ENCODE measurements around the gene SPAG17.

Gene SPAG17

GRCh38 chr1:118013938-118014337, 171.1 kb downstream of the SPAG17 start:
- no peak for DNase-seq
- H3K36me3 ChIP-seq (ENCODE audit: control insufficient read depth, insufficient read depth, low read length), result no peaks in the 10 kb centered on the region
- no peaks in the 10 kb centered on the region for H3K9me3 ChIP-seq (ENCODE audit: control insufficient read depth, low read length)
- no peak overlapping the region for H3K27ac ChIP-seq (ENCODE audit: insufficient read depth, low read length, poor library complexity, severe bottlenecking)
- H3K4me1 ChIP-seq (ENCODE audit: control insufficient read depth, insufficient read depth, low read length, poor library complexity, severe bottlenecking), result no peaks in the 10 kb centered on the region
- H3K27me3 ChIP-seq (replicated peaks; ENCODE audit: control insufficient read depth, insufficient read depth, low read length, poor library complexity, severe bottlenecking), result peaks cover 3% of the 10 kb centered on the region
- H3K4me3 ChIP-seq (ENCODE audit: insufficient read depth, low read depth, low read length, poor library complexity, severe bottlenecking), result no peak overlapping the region

GRCh38 chr1:118013336-118013735, 171.7 kb downstream of the SPAG17 start:
- no peaks in the 10 kb centered on the region for H3K4me1 ChIP-seq (ENCODE audit: control insufficient read depth, insufficient read depth, low read length, poor library complexity, severe bottlenecking)
- no peaks in the 10 kb centered on the region for H3K36me3 ChIP-seq (ENCODE audit: control insufficient read depth, insufficient read depth, low read length)
- no peaks in the 10 kb centered on the region for H3K9me3 ChIP-seq (ENCODE audit: control insufficient read depth, low read length)
- no peak for DNase-seq
- H3K27ac ChIP-seq (ENCODE audit: insufficient read depth, low read length, poor library complexity, severe bottlenecking), result no peak overlapping the region
- peaks cover under 1% of the 10 kb centered on the region for H3K27me3 ChIP-seq (replicated peaks; ENCODE audit: control insufficient read depth, insufficient read depth, low read length, poor library complexity, severe bottlenecking)
- H3K4me3 ChIP-seq (ENCODE audit: insufficient read depth, low read depth, low read length, poor library complexity, severe bottlenecking), result no peak overlapping the region

DNA sequence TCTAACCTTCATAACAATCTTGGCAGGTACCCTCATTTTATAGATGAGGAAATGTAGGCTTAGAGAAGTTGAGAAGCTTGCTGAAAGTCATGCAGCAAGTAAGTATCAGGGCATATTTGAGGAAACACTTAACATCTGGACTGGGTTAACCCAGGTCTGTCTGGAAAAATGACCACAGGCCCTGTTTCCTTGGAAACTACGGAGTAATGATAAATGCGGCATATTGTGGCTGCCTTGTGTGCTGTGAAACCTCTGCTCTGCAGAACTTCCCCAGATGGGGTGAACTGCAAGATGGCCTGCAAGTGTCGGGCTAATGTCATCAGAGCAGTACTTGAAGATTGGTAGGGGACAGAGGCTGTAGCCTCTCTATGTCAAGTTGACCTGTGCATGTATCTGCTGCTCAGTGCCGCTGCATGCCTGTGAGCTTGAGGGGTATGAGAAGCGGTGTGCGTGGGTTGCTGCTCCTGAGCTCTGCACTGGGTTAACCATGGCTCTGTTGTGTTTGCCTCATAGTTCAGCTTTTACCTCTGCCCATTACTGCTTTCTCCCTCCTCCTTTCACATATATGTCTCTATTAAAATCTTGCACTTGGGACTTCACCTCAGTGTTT, 172.4 kb downstream of the SPAG17 start:
- DNase-seq, result no peak

GRCh38 chr1:118008011-118008410, 177.0 kb downstream of the SPAG17 start:
- Histone ChIP-seq H3K4me1 (ENCODE audit: control insufficient read depth, insufficient read depth, low read length, poor library complexity, severe bottlenecking) (no peaks in the 10 kb centered on the region), H3K27ac (ENCODE audit: insufficient read depth, low read length, poor library complexity, severe bottlenecking) (no peak overlapping the region), H3K9me3 (ENCODE audit: control insufficient read depth, low read length) (no peaks in the 10 kb centered on the region), H3K27me3 (replicated peaks; ENCODE audit: control insufficient read depth, insufficient read depth, low read length, poor library complexity, severe bottlenecking) (no peaks in the 10 kb centered on the region), H3K36me3 (ENCODE audit: control insufficient read depth, insufficient read depth, low read length) (no peaks in the 10 kb centered on the region), H3K4me3 (ENCODE audit: insufficient read depth, low read depth, low read length, poor library complexity, severe bottlenecking) (no peak overlapping the region)
- DNase-seq, result no peak

More for the DNA sequence above, 172.4 kb downstream of the SPAG17 start:
- no peaks in the 10 kb centered on the region for H3K4me1 ChIP-seq (ENCODE audit: control insufficient read depth, insufficient read depth, low read length, poor library complexity, severe bottlenecking)
- H3K4me3 ChIP-seq (ENCODE audit: insufficient read depth, low read depth, low read length, poor library complexity, severe bottlenecking), result no peak overlapping the region
- no peak overlapping the region for H3K27ac ChIP-seq (ENCODE audit: insufficient read depth, low read length, poor library complexity, severe bottlenecking)
- no peaks in the 10 kb centered on the region for H3K27me3 ChIP-seq (replicated peaks; ENCODE audit: control insufficient read depth, insufficient read depth, low read length, poor library complexity, severe bottlenecking)
- H3K9me3 ChIP-seq (ENCODE audit: control insufficient read depth, low read length), result no peaks in the 10 kb centered on the region
- H3K36me3 ChIP-seq (ENCODE audit: control insufficient read depth, insufficient read depth, low read length), result no peaks in the 10 kb centered on the region

GRCh38 chr1:118007391-118007790, 177.6 kb downstream of the SPAG17 start:
- H3K36me3 ChIP-seq (ENCODE audit: control insufficient read depth, insufficient read depth, low read length), result no peaks in the 10 kb centered on the region
- H3K4me3 ChIP-seq (ENCODE audit: insufficient read depth, low read depth, low read length, poor library complexity, severe bottlenecking), result no peak overlapping the region
- no peaks in the 10 kb centered on the region for H3K9me3 ChIP-seq (ENCODE audit: control insufficient read depth, low read length)
- H3K27ac ChIP-seq (ENCODE audit: insufficient read depth, low read length, poor library complexity, severe bottlenecking), result no peak overlapping the region
- no peak for DNase-seq
- H3K4me1 ChIP-seq (ENCODE audit: control insufficient read depth, insufficient read depth, low read length, poor library complexity, severe bottlenecking), result no peaks in the 10 kb centered on the region
- no peaks in the 10 kb centered on the region for H3K27me3 ChIP-seq (replicated peaks; ENCODE audit: control insufficient read depth, insufficient read depth, low read length, poor library complexity, severe bottlenecking)

GRCh38 chr1:118004312-118004711, 180.7 kb downstream of the SPAG17 start:
- no peaks in the 10 kb centered on the region for H3K9me3 ChIP-seq (ENCODE audit: control insufficient read depth, low read length)
- H3K27me3 ChIP-seq (replicated peaks; ENCODE audit: control insufficient read depth, insufficient read depth, low read length, poor library complexity, severe bottlenecking), result no peaks in the 10 kb centered on the region
- no peaks in the 10 kb centered on the region for H3K36me3 ChIP-seq (ENCODE audit: control insufficient read depth, insufficient read depth, low read length)
- no peak for DNase-seq
- no peaks in the 10 kb centered on the region for H3K4me1 ChIP-seq (ENCODE audit: control insufficient read depth, insufficient read depth, low read length, poor library complexity, severe bottlenecking)
- H3K4me3 ChIP-seq (ENCODE audit: insufficient read depth, low read depth, low read length, poor library complexity, severe bottlenecking), result no peak overlapping the region
- H3K27ac ChIP-seq (ENCODE audit: insufficient read depth, low read length, poor library complexity, severe bottlenecking), result no peak overlapping the region

DNA sequence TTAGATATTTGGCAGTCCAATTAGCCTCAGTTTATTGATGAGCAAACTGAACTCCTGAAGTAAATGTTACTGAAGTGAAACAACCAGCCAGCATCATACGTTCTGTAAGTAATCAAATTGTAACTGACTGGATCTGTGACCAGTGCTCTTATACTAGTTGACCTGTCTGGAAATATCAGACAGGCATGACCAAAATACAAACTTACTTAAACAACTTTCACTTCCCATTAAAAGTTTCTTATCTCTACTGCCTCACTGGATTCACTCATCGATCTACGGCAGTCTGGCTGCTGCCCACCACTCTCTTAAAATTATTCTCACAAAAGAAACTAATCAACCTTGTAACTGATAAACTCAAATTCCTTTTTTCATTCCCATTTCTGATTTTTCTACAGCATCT, 199.1 kb downstream of the SPAG17 start:
- Histone ChIP-seq H3K36me3 (ENCODE audit: control insufficient read depth, insufficient read depth, low read length) (no peaks in the 10 kb centered on the region), H3K4me1 (ENCODE audit: control insufficient read depth, insufficient read depth, low read length, poor library complexity, severe bottlenecking) (no peaks in the 10 kb centered on the region), H3K9me3 (ENCODE audit: control insufficient read depth, low read length) (no peaks in the 10 kb centered on the region), H3K4me3 (ENCODE audit: insufficient read depth, low read depth, low read length, poor library complexity, severe bottlenecking) (no peak overlapping the region), H3K27ac (ENCODE audit: insufficient read depth, low read length, poor library complexity, severe bottlenecking) (no peak overlapping the region), H3K27me3 (replicated peaks; ENCODE audit: control insufficient read depth, insufficient read depth, low read length, poor library complexity, severe bottlenecking) (peaks cover 6% of the 10 kb centered on the region)
- no peak for DNase-seq

DNA sequence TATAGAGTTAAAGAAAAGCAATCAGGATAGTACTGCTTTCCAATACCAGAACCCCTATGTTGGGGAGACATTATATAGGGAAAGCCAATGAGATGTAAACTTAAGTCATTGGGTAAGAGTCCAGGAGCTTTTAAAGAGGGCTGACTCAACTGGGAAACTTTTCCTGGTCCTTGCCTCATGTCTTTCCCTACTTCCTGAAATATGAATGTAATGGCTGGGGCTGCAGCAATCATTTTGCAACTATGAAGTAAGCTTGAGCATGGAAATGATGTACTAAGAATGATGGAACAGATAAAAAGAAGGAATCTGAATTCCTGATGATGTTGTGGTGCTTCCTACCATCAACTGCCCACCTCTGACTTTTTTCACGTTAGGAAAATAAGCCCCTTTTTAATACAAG, 199.8 kb downstream of the SPAG17 start:
- no peaks in the 10 kb centered on the region for H3K9me3 ChIP-seq (ENCODE audit: control insufficient read depth, low read length)
- H3K27me3 ChIP-seq (replicated peaks; ENCODE audit: control insufficient read depth, insufficient read depth, low read length, poor library complexity, severe bottlenecking), result peaks cover 6% of the 10 kb centered on the region
- no peak overlapping the region for H3K4me3 ChIP-seq (ENCODE audit: insufficient read depth, low read depth, low read length, poor library complexity, severe bottlenecking)
- DNase-seq, result no peak
- no peak overlapping the region for H3K27ac ChIP-seq (ENCODE audit: insufficient read depth, low read length, poor library complexity, severe bottlenecking)
- H3K36me3 ChIP-seq (ENCODE audit: control insufficient read depth, insufficient read depth, low read length), result no peaks in the 10 kb centered on the region
- no peaks in the 10 kb centered on the region for H3K4me1 ChIP-seq (ENCODE audit: control insufficient read depth, insufficient read depth, low read length, poor library complexity, severe bottlenecking)

DNA sequence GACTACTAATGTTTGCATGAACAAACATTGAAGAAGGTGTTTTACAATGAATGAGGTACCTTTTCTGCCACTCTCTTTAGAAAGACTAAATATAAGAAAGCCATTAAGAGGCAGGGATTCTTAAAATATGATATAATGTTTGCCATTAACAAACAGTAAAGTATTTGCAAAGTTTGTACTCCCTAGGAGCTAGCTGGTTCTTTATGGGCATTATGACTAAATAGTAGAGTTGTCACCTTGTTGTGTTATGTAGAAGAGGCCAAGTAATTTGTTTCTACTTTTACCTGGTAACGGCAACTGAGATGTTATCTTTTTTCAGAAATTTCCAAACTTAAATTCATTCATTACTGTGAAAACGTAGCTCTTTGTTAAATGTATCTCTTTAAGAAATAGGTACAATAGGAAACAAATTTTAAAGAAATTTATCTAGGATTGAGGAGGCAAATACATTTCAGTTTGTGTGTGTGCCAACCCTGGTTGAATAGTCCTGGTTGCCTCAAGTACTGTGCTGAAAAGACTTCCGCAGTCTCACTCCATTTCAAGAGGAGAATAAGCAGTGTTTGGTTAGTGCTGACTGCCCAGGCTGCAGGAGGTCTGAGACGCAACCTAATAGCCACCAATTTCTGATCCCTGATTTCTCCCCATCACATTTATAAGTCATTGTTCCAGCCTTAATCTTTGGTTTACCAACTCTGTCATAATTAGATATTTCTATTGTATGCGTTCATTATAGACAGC, 203.4 kb downstream of the SPAG17 start:
- Histone ChIP-seq H3K9me3 (ENCODE audit: control insufficient read depth, low read length) (no peaks in the 10 kb centered on the region), H3K27me3 (replicated peaks; ENCODE audit: control insufficient read depth, insufficient read depth, low read length, poor library complexity, severe bottlenecking) (peaks cover 6% of the 10 kb centered on the region)

GRCh38 chr1:117976381-117976780, 208.6 kb downstream of the SPAG17 start:
- Histone ChIP-seq H3K4me1 (ENCODE audit: control insufficient read depth, insufficient read depth, low read length, poor library complexity, severe bottlenecking) (no peaks in the 10 kb centered on the region), H3K27ac (ENCODE audit: insufficient read depth, low read length, poor library complexity, severe bottlenecking) (no peak overlapping the region), H3K4me3 (ENCODE audit: insufficient read depth, low read depth, low read length, poor library complexity, severe bottlenecking) (no peak overlapping the region), H3K36me3 (ENCODE audit: control insufficient read depth, insufficient read depth, low read length) (no peaks in the 10 kb centered on the region), H3K27me3 (replicated peaks; ENCODE audit: control insufficient read depth, insufficient read depth, low read length, poor library complexity, severe bottlenecking) (no peaks in the 10 kb centered on the region), H3K9me3 (ENCODE audit: control insufficient read depth, low read length) (no peaks in the 10 kb centered on the region)
- DNase-seq, result no peak

More for the DNA sequence above, 203.4 kb downstream of the SPAG17 start:
- no peak for DNase-seq
- no peaks in the 10 kb centered on the region for H3K4me1 ChIP-seq (ENCODE audit: control insufficient read depth, insufficient read depth, low read length, poor library complexity, severe bottlenecking)
- H3K4me3 ChIP-seq (ENCODE audit: insufficient read depth, low read depth, low read length, poor library complexity, severe bottlenecking), result no peak overlapping the region
- H3K27ac ChIP-seq (ENCODE audit: insufficient read depth, low read length, poor library complexity, severe bottlenecking), result no peak overlapping the region
- no peaks in the 10 kb centered on the region for H3K36me3 ChIP-seq (ENCODE audit: control insufficient read depth, insufficient read depth, low read length)
